Stimulated activated CD4-positive, alpha-beta T cell treated with anti-CD3 and anti-CD28 coated beads, Interleukin-15, amount 100 ng/mL, for 24 hours (primary cell): Measurements from ENCODE around the gene HPCAL1.

Source experiments
- DNase-seq: peaks from one replicate; pipeline ENCODE4 v3.0.0-alpha.2; 2020

The HPCAL1 gene

GRCh38 chr2:10357193-10358169 is 54.8 kb downstream of the HPCAL1 start:
- no peak for DNase-seq

GRCh38 chr2:10359246-10359645 is 56.5 kb downstream of the HPCAL1 start:
- no peak for DNase-seq

DNA sequence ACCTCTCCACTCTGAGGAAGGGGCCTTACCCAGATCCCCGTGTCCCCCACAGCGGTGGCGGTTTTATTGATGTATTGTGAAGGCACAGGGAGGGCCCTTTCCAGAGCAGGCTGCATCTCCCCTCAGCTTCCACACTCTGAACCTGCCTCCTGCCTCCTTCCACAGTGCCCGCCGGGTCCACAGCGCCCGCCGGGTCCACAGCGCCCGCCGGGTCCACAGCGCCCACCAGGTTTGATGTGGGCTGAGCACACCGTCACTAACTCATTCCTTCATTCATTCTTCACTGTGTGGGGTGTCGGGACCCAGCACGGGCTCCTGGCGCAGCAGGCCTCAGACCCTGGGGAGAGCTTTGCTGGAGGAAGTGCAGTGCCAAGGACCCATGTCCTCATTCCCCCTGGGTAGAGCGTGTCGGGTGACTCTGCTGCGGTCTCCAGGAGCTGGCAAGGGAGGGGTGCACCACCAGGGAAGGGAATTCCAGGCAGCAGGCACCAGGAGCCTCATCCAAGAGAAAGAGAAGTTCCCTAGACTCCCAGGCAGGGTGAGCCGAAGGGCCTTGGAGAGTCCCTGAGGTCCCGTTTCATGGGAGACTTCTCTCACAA is 57.1 kb downstream of the HPCAL1 start:
- no peak for DNase-seq

GRCh38 chr2:10360460-10360849 is 57.8 kb downstream of the HPCAL1 start:
- DNase-seq: no peak

DNA sequence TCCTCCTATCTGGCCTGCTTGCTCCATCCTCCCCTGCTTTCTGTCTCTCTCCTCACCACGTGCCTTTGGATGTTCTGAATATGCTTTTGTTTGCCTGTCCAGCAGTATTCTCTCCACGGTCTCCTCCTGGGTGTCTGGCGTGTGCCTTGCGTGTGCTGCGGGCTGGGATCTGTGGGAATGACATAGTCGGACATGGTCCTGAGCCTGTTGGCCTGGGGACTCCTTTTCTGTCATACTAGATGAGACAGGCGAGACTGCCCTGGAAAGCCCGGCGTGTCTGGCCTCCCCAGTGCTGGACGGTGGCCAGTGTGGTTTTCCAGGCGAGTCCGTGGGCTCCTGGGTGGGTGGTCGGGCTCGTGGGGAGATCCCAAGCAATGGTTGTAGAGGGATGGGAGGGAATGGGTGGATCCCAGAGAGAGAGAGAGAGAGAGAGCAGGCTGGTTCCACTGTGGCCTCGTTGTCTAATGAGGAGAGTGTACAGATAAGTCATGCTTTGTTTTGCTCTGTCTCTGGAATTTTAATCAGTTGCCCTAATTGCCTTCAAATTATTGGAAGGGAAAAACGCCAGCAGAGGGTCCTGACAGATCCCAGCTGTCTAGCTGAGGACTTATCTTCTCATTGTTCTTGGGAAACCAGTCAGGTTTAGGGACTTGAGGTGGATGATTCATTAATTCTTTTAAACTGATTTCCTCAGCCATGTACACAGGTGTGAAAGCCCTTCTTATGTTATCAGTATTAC is 58.3 kb downstream of the HPCAL1 start:
- DNase-seq: no peak

DNA sequence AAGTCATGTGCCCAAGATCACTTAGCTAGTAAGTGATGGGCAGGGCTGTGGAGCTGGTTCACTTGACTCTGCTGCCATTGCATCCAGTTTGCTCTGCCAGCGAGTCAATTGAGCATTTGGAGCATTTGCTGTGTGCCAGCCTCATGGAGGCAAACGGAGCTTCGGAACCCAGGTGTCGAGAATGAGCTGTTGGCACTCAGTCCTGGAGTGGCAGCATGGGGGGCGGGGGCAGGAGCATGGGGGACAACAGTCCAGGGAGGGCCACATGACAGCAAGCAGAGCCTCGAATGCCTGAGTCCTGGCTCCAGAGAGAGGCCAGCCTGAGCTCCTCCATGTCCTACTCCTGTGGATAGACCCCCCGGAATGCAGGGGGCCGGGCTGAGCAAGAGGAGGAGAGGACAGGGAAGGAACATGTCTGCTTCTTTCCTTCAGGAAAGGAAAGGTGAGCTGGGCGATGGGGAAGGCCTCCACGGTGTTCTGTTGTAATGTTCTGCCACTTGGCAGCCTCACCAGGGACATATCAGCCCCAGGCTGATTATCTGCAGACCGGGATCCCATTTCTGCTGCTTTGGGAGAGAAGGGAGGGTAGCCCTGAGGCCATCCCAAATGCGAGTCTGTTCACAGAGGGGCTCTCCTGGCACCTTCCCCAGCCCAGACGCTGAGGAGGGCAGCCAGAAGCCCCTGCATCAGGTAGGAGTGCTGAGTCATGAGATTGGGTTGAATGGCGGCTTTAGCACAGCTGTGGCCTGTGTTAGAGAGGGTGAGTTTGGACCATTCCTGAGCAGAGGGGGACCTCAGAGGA is 59.6 kb downstream of the HPCAL1 start:
- no peak for DNase-seq

GRCh38 chr2:10362898-10363454 is 60.3 kb downstream of the HPCAL1 start:
- no peak for DNase-seq

GRCh38 chr2:10363861-10364610 is 61.3 kb downstream of the HPCAL1 start:
- no peak for DNase-seq

DNA sequence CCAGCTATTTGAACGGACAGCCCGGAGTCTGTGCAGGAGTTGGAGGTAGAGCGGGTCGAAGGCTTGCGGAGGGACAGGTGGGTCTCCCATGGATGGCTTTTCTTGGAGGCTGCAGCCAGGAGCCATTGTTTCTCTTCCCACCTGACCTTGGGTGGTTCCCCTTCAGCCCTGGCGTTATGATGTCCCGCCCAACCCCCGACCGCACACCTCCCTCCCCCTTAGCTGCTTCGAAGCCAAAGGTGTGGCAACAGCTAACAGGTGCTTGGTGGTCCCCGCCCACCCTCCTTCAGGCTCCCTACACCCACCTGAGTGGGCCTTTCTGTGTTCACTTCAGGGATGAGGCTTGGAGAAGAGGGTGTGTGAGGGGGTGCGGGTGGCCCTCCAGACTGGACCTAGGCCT is 62.7 kb downstream of the HPCAL1 start:
- DNase-seq: no peak

DNA sequence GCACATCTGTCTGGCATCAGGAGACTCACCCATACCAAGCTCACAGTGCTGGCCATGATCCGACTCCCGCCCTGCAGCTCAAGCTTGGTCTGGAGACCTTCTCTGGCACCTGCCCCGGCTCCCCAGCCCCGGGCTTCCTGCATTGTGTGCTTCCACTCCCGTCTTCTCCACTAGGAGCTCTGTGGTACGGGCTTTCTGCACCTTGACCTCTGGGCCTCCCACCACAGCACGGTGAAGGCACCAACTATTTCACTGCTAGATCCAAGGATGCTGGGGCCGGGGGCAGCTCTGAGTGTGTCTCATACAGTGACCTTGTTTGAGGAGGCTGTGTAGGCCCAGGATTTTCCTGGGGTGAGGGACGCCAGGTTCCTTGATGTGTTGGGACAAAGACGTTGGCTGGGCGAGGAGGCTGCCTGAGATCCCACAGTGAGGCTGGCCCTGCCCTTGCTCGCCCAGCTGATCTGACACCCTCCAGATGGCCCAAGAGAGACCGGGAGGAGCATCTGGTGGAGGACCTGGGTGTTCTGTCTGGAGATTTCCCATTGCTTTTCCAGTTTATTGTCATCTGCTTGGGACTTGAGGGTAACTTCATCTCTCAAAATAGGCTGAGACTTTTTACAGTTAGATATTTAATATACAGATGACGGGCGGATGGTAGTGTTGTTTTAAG is 64.0 kb downstream of the HPCAL1 start:
- no peak for DNase-seq

DNA sequence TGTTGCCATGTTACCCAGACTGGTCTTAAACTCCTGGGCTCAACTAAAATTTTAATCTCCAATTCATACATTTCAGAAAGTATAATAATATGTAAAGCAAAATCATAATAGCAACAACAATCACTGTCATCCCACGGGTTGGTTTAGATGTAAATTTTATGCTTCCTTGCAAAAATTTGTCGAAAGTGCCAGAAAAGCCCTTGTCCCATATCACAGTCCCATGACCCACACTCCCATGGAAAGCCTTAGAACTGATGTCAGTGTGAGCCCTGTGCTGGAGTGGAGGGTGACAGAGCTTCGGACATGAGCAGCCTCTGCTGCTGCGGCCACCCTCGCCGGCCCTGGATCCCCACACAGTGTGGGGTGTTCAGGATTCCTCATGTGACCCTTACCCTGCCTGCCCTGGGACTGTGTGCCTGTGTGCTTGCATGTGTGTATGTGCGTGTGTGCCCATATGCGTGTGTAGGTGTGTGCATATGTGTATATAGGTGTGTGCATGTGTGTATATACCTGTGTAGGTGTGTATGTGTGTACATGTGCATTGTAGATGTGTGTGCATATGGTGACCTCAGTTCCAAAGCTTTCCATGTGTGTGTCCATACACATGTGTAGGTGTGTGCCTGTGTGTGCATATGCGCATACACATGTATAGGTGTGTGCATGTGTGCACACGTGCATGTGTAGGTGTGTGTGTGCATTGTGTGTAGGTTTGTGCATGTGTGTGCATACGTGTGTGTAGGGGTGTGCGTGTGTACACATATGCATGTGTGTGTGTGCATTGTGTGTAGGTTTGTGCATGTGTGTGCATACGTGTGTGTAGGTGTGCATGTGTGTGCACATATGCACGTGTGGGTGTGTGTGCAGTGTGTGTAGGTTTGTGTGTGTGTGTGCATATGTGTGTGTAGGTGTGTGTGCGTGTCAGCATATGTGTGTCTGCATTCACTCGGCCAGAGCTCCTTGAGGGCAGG is 65.1 kb downstream of the HPCAL1 start:
- no peak for DNase-seq

GRCh38 chr2:10368491-10369231 is 66.0 kb downstream of the HPCAL1 start:
- no peak for DNase-seq

- DNase-seq: no peak
These were observed 66.9 kb downstream of the HPCAL1 start for GRCh38 chr2:10369269-10370255.

GRCh38 chr2:10370390-10370789 is 67.7 kb downstream of the HPCAL1 start:
- no peak for DNase-seq

DNA sequence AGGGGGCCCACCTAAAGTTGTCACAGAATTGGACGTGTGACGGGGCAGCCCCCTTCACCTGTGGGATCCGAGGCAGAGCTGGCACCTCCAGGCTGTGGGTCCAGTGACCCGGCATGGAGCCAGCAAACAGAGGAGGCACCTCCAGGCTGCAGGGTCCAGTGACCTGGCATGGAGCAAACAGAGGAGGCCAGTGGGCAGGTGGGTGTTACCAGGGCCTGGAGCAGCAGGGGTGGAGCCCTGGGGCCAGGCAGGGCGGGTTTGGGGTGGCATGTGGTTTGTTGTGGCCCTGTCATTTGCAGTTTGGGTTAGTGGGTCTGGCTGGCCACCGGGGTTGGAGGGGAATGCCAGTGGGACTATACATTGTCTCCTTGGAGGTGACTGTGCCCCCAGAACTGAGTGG is 68.2 kb downstream of the HPCAL1 start:
- no peak for DNase-seq

DNA sequence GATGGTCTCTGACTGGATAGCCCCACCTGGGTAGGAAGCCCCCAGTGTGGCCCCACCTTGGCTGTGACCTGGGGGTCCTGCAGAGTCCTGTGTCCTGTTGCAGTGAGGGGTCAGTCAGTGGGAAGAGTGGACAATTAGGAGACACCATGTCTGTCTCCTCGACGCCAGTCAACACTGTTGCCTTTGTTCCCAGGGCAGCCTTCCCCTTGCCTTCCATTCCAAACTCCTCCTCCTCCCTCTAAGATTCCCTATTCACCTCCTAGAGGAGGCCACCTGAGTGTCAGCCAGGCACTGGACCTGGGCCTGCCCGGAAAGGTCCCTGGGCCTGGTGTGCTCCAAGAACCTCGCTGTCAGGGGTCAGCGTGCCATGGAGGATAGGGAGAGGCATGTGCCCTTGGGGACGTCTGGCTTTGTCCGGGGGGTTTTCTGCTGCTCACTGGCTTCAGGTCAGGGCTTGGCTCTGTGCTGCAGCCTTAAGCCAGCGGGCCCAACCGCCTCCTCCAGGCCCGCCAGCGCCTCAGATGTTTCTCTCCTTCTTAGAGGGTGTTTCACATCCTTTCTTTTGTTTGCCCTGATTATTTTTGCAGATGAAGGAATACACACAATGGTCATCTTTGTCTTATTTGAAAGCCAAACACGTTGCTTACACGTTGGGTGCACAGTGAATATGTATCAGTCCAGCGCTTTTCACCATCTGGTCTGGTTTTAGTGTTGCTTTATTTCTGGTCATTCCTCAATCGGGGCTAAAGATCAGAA is 68.9 kb downstream of the HPCAL1 start:
- no peak for DNase-seq
